MM.1S (cell line): Measurements from ENCODE around the gene ITSN2.

Experiments
- DNase-seq: peaks from one replicate; pipeline ENCODE4 v3.0.0-alpha.2; 2015
- H2AFZ ChIP-seq: fragments of 300-600 bp; sonication (generic); 2 replicates; pipeline ENCODE4 v1.6.0; 2016; ENCODE audit warnings: antibody characterized with exemption, low read length
- H3F3A ChIP-seq: fragments of 300-600 bp; sonication (generic); 2 replicates; pipeline ENCODE4 v1.6.1; 2016; ENCODE audit warnings: mild to moderate bottlenecking, antibody characterized with exemption, low read length, moderate library complexity, mixed read lengths; ENCODE audit not compliant: insufficient read depth
- H3K27ac ChIP-seq: fragments of 300-600 bp; sonication (generic); 2 replicates; pipeline ENCODE4 v1.5.1; 2016; ENCODE audit warnings: mild to moderate bottlenecking, low read length
- H3K27me3 ChIP-seq: fragments of 300-600 bp; sonication (generic); replicated peaks from 2 replicates; pipeline ENCODE4 v1.6.0; 2016; ENCODE audit warnings: low read length; ENCODE audit not compliant: insufficient read depth
- H3K36me3 ChIP-seq: fragments of 300-600 bp; sonication (generic); replicated peaks from 2 replicates; pipeline ENCODE4 v1.6.1; 2016; ENCODE audit warnings: mild to moderate bottlenecking, low read length, mixed read lengths; ENCODE audit not compliant: insufficient read depth
- H3K4me1 ChIP-seq: fragments of 300-600 bp; sonication (generic); 2 replicates; pipeline ENCODE4 v1.6.1; 2016; ENCODE audit warnings: low read length, mixed read lengths
- H3K4me2 ChIP-seq: fragments of 300-600 bp; sonication (generic); 2 replicates; pipeline ENCODE4 v1.6.0; 2016; ENCODE audit warnings: low read depth, low read length
- H3K4me3 ChIP-seq: fragments of 300-600 bp; sonication (generic); 2 replicates; pipeline ENCODE4 v1.5.1; 2016; ENCODE audit warnings: low read length, mixed read lengths
- H3K79me2 ChIP-seq: fragments of 300-600 bp; sonication (generic); 2 replicates; pipeline ENCODE4 v1.6.1; 2016; ENCODE audit warnings: mixed run types, low read length, mixed read lengths
- H3K9ac ChIP-seq: fragments of 300-600 bp; sonication (generic); 2 replicates; pipeline ENCODE4 v1.6.1; 2016; ENCODE audit warnings: low read length, mixed read lengths
- H3K9me2 ChIP-seq: fragments of 300-600 bp; sonication (generic); replicated peaks from 2 replicates; pipeline ENCODE4 v1.6.1; 2016; ENCODE audit warnings: mild to moderate bottlenecking, low read length, mixed read lengths; ENCODE audit not compliant: insufficient read depth
- H3K9me3 ChIP-seq: fragments of 300-600 bp; sonication (generic); replicated peaks from 2 replicates; pipeline ENCODE4 v1.6.1; 2016; ENCODE audit warnings: mild to moderate bottlenecking, low read length, mixed read lengths; ENCODE audit not compliant: insufficient read depth
- H4K20me1 ChIP-seq: fragments of 300-600 bp; sonication (generic); 2 replicates; pipeline ENCODE4 v1.6.1; 2016; ENCODE audit warnings: mild to moderate bottlenecking, low read length, moderate library complexity, mixed read lengths; ENCODE audit not compliant: insufficient read depth
- EZH2 ChIP-seq: fragments of 300-600 bp; sonication (generic); optimal IDR thresholded peaks from 2 replicates; pipeline ENCODE3; 2017; ENCODE audit warnings: low read depth, mild to moderate bottlenecking, antibody characterized with exemption, low read length, mixed read lengths
- EZH2phosphoT487 ChIP-seq: fragments of 300-600 bp; sonication (generic); IDR thresholded peaks from 2 replicates; pipeline ENCODE4 v1.6.1; 2018; ENCODE audit warnings: antibody characterized with exemption, low read length
- TF ChIP-seq, protein P1 (sequence below): fragments of 300-600 bp; sonication (generic); IDR thresholded peaks from 2 replicates; pipeline ENCODE4 v1.5.1; 2016; ENCODE audit warnings: antibody characterized with exemption, low read length, mixed read lengths

Gene ITSN2

DNA sequence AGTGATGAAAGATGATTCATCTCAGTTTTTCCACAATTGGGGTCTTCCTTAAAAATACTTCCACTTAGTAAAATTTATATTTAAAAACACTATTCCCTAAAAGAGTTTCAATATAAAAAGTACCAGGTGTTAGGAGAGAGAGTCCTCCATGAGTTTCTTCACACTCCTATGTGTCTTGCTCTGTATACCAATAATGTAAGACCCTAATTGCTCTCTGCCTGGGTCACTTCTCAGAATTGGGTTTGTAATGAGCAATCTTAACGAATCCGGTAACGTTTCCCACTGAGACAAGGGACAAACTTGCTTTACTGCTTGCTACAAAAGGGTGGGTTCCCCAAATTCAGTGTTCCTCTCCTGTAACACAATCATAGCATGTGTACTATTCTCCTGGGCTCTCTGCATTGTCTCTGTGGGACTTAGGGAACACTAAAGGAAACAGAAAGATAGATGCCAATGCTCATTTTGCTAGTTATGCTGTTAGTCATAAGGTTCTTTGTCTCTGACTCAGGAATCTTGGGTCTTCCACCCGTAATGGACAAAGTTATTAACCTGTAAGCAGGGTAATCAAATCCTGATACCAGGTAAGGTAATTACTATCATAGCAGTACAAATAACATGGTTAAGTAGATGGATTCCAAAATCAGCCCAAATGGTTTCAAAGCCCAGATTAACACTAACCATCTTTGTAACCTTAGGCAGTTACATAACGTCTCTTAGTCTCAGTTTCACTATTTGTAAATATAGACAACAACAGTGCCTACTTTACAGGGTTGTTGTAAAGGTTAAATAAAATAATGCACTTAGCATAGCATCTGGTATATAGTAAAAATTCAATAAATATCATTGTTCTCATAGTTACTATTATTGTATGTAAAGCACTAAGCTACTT lies 46.3 kb downstream of the ITSN2 start:
- H3K79me2 ChIP-seq, result 0 out of 2 replicates have a peak, but pooled peaks cover 3% of the 10 kb centered on the region
- DNase-seq, result no peak
- TF ChIP-seq EZH2phosphoT487 (no peak), EZH2 (no peak)
- TF ChIP-seq, protein P1, sequence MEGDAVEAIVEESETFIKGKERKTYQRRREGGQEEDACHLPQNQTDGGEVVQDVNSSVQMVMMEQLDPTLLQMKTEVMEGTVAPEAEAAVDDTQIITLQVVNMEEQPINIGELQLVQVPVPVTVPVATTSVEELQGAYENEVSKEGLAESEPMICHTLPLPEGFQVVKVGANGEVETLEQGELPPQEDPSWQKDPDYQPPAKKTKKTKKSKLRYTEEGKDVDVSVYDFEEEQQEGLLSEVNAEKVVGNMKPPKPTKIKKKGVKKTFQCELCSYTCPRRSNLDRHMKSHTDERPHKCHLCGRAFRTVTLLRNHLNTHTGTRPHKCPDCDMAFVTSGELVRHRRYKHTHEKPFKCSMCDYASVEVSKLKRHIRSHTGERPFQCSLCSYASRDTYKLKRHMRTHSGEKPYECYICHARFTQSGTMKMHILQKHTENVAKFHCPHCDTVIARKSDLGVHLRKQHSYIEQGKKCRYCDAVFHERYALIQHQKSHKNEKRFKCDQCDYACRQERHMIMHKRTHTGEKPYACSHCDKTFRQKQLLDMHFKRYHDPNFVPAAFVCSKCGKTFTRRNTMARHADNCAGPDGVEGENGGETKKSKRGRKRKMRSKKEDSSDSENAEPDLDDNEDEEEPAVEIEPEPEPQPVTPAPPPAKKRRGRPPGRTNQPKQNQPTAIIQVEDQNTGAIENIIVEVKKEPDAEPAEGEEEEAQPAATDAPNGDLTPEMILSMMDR, result no peak
- no peaks in the 10 kb centered on the region for H3K9me3 ChIP-seq
- H4K20me1 ChIP-seq, result no peaks in the 10 kb centered on the region
- no peaks in the 10 kb centered on the region for H3K27me3 ChIP-seq
- no peaks in the 10 kb centered on the region for H3K9me2 ChIP-seq
- H3F3A ChIP-seq, result no peaks in the 10 kb centered on the region
- no peak overlapping the region for H2AFZ ChIP-seq
- H3K27ac ChIP-seq, result no peak overlapping the region
- no peak overlapping the region for H3K4me2 ChIP-seq
- H3K9ac ChIP-seq, result no peak overlapping the region
- no peaks in the 10 kb centered on the region; the same call in 1 of the 2 replicates for H3K36me3 ChIP-seq
- H3K4me3 ChIP-seq, result no peak overlapping the region
- no peaks in the 10 kb centered on the region for H3K4me1 ChIP-seq

DNA sequence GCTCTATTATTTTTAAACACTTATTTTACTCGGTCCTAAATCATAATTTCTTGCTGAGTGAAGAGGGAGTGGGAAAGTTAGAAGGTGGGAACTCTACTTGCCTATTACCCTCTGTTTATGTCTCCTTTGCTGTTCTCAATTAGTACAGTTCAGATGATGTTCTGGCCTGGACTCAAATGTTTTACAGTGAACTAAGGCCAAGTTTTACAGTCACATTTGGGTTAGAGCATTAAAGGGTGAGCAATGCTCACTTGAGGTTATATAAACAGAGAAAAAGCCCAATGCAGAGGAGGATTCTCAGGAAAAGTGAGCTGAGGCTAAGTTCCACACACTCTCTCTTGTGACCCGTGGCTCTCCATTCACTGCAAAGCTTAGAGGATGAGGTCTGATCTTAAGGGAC lies 52.4 kb downstream of the ITSN2 start:
- no peak overlapping the region for H3K4me2 ChIP-seq
- H3K27me3 ChIP-seq, result no peaks in the 10 kb centered on the region
- no peak overlapping the region for H2AFZ ChIP-seq
- no peaks in the 10 kb centered on the region; the same call in 1 of the 2 replicates for H3K36me3 ChIP-seq
- no peaks in the 10 kb centered on the region for H3K79me2 ChIP-seq
- no peak overlapping the region for H3K27ac ChIP-seq
- H3K9me3 ChIP-seq, result no peaks in the 10 kb centered on the region
- DNase-seq, result no peak
- H3K4me1 ChIP-seq, result no peaks in the 10 kb centered on the region
- TF ChIP-seq EZH2phosphoT487 (no peak), EZH2 (no peak)
- TF ChIP-seq, protein P1, result no peak
- H3K9me2 ChIP-seq, result no peaks in the 10 kb centered on the region
- no peaks in the 10 kb centered on the region for H3F3A ChIP-seq
- H4K20me1 ChIP-seq, result no peaks in the 10 kb centered on the region
- no peak overlapping the region for H3K4me3 ChIP-seq
- no peak overlapping the region for H3K9ac ChIP-seq

DNA sequence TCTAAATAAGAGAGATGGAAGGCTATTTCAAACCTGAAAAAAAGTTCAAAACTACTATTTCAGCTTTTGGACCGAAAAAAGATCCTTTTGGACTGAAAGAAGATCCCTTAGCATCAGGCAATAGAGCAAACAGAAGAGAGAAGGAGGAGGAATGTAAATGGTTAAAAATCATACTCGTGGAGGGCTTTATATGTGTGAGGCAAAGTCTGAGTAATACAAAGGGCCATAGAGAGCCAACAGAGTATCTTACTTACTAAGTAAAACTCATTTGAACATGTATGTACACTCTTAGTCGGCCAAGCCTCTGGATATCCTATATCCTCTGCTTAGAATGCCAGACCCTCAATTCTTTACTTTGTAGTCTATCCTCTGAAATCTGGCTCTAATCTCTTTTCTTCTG lies 55.7 kb downstream of the ITSN2 start:
- Histone ChIP-seq H2AFZ (no peak overlapping the region), H3K4me1 (no peaks in the 10 kb centered on the region), H3K36me3 (no peaks in the 10 kb centered on the region), H3F3A (no peaks in the 10 kb centered on the region), H3K4me3 (no peak overlapping the region), H3K27me3 (no peaks in the 10 kb centered on the region), H3K79me2 (no peaks in the 10 kb centered on the region), H3K9me2 (no peaks in the 10 kb centered on the region), H3K27ac (no peak overlapping the region), H3K4me2 (no peak overlapping the region), H3K9me3 (no peaks in the 10 kb centered on the region), H3K9ac (no peak overlapping the region), H4K20me1 (no peaks in the 10 kb centered on the region)
- no peak for DNase-seq
- TF ChIP-seq EZH2phosphoT487 (no peak), EZH2 (no peak)
- TF ChIP-seq, protein P1, result no peak
